Stimulated activated CD4-positive, alpha-beta T cell treated with anti-CD3 and anti-CD28 coated beads, Interleukin-4, amount 100 ng/mL, for 1 hour (primary cell): ENCODE measurements around the gene PERCC1.
"Not testable (repeated sequence)": the region's sequence is repeated elsewhere in the genome, so short reads cannot be mapped to it uniquely, and the experiment has no call there.

ENCODE experiments used
- DNase-seq: peaks from one replicate; pipeline ENCODE4 v3.0.0-alpha.2; 2020

PERCC1 gene

DNA sequence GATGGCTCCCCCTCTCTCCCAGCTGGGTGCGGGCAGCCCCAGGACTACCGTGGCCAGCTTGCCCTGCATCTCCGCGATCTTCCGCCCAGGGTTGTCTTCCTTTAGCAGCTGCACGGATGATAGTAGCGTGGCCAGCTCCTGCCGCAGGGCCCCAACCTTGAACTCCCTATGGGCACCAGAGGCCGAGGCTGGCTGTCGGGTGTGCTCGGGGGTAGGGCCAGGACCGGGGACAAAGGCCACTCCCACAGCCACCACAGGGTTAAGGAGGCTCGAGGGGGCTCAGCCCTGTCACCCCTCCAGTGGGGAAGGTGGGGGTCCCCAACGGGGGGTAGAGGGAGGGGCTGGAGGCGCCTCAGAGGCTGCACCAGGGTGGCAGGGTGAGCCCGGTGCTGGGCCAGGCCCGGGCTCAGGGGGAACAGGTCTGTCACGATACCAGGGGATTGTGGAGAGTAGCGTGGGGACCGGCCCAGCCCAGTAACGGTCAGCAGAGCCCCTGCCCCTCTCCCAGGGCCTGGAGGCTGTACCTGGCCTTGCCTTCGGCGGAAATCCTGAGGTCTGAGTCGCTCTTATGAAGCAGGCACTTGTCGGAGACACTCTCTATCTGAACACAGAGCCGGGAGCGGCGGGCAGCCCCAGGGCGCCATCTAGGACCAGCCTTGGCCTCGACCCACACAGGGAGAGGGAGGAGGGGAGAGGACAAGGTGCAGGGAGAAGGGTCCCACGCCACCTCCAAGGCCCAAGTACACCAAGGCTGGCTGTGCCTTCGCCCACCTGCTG is 5.2 kb downstream of the PERCC1 start:
- no peak for DNase-seq

DNA sequence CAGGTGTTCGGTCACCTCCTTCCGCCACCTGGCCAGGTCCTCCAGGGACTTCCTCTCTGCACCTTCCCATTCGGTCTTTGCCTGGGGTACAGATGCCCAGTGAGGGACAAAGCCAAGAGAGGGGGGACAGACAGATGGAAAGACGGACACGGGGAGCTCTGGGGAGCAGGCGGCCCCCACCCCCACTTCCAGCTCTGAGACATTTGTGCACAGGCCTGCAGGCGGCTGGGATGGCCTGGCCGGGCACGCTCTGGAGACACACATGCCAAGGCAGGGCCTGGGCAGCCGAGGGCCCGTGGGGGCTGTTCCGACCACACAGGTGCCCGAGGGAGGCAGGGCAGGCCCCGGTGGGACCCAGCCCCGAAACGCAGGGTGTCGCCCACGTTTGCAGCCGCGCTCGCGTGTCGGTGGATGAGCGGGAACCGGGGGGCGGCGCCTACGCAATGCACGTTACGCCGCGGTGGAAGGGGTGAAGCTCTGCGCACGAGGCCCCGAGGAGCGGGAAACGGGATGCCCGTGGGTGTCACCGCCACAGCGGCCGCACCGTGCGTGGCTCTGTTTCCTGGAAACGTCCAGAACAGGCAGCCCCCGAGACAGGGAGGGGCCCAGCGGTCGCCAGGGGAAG is 6.0 kb downstream of the PERCC1 start:
- no peak for DNase-seq

DNA sequence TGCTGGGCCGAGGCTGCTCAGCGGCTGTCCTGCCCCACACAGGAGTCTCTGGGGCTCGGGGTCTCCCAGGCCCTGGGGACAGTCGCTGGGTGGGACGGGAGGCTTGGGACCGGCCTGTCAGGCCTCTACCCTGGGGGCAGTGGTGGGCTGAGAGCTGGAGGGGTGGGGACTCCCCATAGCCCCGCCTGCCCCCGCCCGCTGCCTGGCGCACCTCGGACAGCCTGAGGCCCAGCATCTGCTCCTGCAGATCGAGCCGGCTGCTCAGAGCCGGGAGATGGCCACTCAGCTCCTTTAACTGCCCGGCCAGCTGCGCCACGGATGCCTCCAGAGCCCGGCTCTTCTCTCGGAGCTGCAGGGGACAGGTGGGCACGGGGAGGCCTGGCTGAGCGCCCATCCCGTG is 6.7 kb downstream of the PERCC1 start:
- DNase-seq, result no peak

DNA sequence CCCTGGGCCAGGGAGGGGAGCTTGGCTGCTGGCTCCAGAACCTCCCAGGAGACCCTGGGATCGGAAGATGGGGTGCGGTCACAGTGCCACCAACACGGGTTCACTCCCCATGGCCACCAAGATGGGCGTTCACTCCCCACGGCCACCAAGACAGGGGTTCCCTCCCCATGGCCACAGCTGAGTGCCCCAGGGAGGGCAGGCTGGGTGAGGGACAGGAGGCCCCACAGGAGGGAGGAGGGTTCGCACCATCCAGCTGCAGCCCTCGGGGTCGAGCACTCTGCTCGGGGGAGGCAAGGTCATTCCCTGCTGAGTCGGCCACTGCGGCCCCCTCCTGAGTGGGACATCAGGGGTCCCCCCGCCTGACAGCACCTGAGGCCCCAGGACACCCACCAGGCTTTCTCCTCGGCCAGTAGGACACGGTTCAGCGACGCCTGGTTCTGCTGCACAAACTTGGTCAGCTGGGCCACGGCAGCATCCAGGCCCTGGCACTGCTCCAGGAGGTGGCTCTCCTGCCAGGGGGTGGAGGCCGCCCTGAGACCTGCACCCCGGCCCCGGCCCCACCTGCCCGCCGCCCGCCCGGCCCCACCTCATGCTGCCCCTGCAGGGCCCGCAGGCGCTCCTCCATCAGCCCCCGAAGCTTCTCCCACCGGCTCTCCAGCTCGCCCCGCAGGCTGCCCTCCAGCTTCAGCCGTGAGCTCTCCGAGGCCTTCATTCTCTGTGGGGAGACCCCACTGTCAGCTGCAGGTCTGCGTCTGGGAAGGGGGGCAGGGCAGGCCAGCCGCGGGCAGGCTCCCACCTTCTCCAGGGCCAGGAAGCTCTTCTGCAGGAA is 7.6 kb downstream of the PERCC1 start:
- no peak for DNase-seq

DNA sequence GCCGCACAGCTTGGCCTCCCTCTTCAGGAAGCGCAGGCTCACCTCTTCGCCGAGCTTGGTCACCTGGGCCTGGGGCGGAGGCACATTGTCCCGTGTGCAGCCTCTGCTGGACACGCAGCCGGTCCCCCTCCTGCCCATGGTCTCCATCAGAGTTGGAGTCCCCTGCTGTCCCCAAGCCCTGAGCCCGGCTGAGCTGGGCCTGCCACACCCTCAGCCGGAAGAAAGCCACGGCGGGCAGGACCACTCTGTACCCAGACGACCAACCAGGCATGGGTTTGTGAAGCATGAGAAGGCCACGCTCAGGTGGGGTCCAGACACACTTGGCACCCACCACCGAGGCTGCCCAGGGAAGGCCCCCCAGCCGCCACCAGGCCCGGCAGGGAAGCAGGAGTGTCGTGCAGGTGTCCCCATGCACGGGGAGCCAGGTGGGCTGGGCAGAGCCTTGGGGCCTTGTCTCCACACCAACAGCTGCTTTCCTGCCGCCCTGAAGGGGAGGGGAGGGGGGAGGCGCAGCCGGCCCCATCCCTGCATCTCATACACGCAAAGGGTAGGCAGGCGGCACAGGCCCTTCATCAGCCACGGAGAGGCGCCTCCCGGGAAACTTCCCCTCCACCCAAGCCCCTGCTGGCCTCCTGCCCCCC is 8.3 kb downstream of the PERCC1 start:
- no peak for DNase-seq

DNA sequence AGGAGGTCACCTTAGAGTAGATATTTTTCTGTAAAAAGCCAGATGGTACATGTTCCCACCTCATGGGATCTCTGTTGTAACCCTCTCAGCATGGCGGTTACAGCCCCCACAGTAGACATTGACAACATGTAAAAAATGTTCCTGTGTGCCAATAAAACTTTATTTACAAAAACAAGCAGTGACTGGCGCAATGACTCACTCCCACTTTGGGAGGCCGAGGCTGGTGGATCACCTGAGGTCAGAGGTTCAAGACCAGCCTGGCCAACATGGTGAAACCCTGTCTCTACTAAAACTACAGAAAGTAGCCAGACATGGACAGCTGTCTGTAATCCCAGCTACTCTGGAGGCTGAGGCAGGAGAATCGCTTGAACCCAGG is 8.8 kb downstream of the PERCC1 start:
- not testable (repeated sequence) for DNase-seq

DNA sequence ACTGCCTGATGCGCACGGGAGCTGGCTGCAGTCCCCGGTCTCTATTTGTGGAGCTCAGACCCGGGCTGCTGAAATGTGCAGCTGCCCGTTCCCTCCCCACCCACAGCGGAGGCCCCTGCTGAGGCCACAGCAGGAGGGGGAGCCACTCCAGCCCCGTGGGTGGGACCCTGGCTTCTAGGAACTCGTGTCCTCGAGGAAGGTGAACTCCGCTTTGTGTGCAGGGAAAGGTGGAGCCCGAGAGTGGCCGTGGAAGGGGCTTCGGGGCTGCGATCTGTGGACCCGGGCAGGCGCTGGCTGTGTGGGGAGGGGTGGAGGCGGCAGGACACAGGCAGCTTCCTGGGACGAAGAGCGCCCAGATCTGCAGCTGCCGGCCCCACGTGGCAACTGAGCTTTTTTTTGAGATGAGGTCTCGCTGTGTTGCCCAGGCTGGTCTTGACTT is 10.5 kb downstream of the PERCC1 start:
- no peak for DNase-seq

DNA sequence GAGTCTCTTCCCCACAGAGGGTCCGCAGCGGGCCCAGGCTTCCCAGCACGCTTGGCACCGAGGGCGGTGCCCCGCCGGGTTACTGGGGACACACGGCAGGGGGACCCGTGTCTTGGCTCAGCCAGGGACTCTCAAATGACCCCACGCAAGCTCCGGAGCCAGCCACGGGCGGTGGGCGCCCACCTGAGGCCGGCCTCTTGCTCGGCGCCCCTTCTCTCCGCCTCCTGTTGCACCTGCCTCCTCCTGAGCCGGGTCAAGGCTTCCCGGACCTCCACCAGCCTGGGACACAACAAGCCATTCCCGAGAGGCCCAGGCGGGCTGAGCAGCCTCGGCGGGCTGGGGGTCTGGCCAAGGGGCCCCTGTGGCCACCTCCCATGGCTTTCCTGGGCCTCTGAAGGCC is 11.8 kb downstream of the PERCC1 start:
- DNase-seq, result no peak

DNA sequence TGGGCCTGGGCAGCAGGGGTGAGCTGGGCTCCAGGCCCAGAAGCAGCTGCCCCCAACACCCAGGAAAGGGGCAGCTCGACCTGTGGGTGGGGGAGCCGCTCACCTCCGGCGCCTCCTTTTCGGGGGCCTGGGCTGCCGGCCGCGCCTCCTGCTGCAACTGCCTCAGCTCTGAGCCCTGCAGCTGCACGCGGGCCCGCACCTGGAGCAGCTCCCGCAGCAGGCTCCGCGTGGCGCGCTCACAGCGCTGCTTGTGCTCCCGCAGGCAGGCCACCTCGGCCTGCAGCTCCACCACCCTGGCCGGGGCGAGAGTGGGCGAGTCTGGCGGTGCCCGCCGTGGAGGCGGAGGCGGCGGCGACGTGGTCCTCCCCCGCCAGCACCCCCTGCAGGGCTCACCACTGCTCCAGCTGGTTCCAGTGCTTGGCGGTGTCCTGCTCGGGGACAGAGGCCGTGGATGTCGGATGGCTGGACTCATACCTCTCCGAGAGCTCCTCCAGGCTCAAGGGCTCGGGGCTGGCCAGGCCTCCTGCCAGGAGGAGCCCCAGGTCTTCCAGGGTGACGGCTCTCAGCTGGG is 12.6 kb downstream of the PERCC1 start:
- no peak for DNase-seq

DNA sequence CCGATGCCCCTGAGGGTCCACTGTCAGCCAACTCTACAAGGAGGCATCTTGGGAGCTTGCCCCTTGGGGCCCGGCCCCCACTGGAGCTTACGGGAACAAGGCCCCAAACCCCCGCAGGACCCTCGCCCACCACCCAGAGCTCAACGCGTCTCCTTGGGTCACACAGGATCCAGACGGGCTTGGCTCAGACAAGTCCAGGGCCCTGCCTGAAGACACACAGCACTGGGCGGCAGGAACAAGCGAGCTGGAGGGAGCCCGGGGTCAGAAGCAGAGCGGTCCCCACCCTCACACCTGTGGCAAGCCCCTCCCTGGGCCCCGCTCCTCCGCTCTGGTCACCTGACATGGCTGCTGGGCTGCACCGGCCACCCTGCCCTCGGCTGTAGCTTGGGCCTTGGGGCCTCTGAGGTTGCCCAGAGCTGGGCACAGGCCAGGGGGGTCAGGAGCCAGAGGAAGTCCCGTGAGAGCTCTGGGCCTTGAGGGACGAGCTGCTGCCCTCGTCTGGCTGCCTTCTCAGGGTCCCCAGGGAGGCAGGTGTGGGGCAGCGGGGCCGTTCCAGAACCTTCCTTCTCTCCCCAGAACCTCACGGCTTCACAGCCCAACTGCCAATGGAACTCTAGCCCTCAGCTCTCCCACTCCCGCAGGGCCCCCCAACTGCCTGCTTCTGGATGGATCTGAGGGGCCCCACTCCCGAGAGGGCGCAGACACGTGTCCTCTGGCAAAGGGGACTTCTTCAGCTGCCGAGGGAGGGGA is 13.3 kb downstream of the PERCC1 start, which contains the start of gene CCDC154:
CCDC154 (minus strand) TSS at position 577 of the 750 bp plus-strand sequence; CDS start at position 343, 234 bp downstream.
- no peak for DNase-seq

DNA sequence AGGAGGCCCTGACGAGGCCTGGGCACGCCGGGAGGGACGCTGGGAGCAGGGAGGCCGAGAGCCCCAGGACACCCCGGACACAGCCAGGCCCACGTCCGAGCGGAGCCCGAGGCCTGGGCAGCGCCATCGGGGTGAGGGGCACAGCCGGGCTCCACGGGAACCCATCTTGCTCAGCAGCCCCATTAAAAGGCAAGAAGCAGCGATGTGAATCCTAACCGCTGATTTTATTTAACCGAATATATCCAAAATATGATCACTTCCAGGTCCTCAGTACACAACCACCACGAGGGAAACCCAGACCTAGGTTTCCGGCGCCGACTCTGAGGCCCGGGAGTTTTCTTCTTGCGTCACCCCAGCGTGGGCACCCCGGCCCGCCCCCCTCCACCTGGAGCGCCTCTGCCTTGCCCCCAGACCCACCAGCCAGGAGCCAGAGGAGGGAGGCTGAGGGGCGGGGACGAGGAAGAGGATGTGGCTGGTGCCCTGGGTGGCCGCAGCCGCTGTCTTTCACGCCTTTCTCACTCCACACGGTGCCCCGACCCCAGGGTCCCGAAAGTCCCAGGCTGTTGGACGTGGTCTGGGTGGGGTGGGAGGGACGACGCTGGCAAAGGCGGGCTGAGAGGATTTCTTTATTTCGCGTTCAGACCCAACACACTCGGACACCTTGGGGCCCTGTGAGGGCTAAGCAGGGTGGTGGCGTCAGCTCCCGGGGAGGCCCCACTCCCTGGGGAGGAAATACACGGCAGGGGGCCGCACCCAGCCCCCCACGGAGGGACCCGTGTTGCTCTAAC is 14.0 kb downstream of the PERCC1 start:
- DNase-seq, result no peak

DNA sequence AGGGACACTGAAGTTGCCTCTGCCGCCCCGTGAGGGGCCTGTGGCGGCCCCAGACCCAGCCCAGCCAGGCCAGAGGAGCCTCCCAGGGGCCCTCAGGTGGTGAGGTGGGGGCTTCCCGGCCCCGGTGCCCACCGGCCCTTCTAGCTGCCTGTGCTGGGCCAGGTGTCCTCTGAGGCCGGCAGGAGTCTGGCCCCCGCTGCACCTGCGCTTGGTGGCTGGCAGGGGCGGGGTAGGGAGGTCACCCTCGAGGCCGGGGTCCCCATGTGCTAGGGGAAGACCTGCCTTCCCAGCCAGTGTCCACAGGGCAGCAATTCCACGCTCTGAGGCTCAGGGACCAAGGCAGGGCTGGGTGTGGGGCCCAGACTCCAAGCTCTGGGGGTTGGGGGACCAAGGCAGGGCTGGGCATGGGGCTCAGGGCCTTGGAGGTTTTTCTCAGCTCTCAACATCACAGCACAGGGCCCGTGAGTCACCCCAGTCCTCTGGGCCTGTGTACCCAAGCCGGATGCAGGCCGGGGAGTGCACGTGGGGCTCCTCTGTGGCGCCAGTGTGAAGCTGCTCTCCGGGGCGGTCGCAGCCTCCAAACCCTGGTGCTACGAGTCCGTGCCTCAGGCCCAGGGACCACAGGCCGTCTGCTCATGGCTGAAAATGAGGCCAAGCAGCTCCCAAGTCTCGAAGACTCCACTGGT is 14.8 kb downstream of the PERCC1 start:
- no peak for DNase-seq

DNA sequence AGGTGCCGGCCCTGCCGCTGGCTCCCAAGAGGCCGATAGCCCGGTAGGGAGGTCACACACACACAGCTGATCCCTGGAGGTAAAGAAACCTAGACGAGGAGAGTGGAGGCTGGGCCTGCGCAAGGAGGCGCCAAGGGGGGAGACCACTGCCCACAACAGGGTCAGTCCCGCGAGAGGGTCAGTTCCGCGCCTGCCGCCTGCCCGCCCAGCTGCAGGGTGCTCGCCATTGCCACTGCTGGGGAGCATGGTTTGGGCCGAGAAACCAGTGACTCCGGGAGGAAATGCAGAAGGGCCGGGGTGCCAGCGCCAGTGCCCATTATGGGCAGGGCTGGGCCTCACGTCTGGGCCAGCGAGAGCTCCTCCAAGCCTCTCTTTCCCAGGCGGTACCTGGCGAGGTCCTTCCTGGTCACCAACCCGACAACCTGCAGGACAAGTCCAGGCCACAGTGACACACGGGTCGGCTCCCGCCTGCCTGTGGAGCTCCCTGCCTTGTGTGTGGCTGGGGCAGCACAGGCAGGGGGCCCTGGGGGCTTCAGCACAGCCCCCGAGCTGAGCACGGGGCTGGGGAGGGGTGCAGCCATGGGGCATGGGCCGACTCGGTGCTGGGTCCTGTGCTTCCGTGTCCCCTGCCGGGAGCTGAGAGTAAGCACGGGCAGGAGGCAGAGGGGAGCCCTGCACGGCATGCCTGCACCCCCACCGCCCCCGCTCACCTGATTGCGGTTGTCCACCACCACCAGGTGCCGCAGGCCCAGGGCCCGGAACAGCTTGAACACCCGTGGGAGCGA is 15.6 kb downstream of the PERCC1 start:
- no peak for DNase-seq

DNA sequence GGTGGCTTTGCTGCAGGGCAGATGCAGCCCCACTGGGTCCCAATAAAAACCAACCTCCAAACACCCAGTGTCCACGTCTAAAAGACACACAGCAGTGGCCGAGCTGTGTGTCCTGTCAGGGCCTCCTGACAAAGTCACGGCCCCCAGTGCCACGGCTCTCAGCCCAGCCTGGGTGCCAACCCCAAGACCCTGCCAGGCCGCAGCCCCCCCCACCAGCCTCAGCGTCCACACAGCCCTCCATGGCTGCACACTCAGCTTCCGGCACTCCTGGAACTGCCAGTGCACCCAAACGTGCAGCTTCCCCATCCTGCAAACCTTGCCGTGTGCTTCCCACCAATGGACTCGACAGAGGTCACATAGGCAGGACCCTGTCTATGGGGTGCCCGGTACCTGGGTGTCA is 17.1 kb downstream of the PERCC1 start:
- no peak for DNase-seq

DNA sequence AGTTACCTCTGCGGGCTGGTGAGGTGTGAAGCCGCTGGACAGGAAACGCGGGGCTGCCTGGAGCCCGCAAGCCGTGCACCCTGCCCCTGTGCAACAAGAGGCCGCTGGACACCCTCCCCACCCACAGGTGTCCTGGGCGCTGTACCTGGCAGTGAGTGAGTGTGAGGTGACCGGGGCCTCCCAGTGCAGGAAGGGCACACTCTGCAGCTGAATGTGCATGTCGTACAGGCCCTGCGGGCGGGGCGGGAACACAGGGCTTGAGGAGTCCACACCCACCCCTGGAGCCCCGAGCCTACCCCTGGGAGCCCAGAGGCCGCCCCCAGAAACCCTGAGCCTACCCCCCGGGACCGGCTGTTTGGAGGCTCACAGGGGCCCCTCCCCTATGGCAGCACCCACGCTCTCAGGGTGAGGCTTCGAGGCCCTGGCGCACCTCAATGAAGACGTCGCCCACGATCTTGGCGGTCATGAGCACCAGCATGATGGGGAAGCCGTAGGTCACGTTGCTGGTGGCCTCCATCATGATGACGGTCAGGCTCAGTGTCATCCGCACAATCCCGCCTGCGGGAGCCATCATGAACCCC is 17.7 kb downstream of the PERCC1 start:
- DNase-seq, result no peak

DNA sequence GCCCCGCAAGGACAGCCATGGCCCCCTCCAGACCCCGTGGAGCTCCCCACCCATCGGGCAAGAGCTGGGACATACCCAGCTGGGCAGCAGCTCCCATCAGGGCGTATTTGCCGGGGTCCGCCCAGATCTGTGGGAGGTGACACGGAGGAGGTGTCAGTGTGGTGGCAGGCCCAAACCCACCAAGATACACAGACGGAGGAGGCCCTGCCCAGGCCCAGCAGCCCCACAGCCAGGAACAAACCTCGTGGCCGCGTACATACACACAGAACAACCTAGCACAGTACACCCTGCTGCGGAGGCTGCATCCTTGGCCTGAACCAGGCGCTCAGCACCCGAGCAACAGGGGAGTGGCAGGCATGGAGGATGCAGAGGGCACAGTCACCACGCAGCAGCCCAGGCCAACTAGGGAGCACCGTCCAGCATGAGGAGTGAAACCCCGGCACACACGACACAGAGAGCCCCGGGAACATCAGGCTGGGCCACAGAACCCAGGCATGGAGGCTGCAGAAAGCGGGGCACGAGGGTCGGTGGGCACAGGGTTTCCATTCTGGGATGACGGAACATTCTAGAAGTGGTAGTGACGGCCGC is 18.4 kb downstream of the PERCC1 start:
- DNase-seq, result no peak

DNA sequence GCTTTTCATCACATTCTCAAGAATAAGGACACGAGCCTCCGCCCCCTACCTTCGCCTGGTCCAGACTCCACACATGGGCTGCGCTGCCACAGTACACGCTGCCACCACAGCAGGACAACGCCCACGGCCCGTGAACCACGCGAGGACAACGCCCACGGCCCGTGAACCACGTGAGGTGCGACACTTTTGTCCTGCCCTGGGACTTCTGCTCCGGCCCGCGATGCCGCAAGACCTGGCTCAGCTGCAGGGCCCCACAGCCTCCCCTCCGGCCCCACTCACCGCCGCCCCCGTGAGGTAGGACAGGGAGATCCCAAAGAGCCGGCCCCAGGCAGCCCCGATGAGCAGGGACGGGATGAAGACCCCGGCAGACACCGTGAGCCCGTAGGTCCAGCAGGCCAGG is 19.3 kb downstream of the PERCC1 start:
- DNase-seq, result no peak

DNA sequence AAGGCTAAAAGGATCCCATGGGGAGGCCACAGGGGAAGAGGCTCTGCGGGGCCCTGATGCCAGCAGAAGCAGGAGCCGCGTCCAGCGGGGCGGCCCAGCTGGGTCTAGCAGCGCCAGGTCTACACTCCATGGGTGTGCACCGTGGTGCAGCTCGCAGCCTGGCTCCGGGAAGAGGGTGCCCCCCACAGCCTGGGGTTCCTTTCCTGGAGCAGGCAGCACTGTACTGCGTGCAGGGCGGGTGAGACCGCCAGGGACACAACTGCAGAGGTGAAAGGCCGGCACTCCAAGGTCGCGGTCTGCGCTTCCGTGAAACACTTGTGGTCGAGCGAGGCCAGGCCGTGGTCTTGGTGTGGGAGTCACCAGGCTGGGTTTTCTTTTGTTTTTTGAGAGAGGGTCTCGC is 20.0 kb downstream of the PERCC1 start:
- no peak for DNase-seq
